ENCODE measurements around the gene SVEP1.

DNA sequence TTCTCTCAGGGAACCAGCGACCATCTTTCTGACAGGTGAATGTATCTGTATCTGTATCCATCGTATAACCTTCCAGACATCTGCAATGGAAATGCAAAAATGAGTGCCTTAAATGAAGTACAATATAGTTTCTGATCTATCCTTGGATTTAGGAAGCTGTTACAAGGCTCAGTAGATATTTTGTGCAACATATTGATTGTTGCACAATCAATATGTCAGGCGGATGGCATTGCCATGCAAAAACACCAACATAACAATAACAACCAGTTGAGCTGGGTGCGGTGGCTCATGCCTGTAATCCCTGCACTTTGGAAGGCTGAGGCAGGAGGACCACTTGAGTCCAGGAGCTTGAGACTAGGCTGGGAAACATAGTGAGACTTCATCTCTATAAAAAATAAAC, 175.1 kb downstream of the SVEP1 start:
- TF ChIP-seq CTCF (IDR thresholded peaks at IDR 0.05; ENCODE audit: borderline replicate concordance, extremely low read depth, low read length, poor library complexity, severe bottlenecking) (no peak), EZH2 (IDR thresholded peaks at IDR 0.05; ENCODE audit: borderline replicate concordance, low read depth, low read length, severe bottlenecking) (no peak)
